ENCODE data around the gene PHLPP1.

Gene PHLPP1

GRCh38 chr18:62984656-62985315, 269.4 kb downstream of the PHLPP1 start (continued):
- no peak for TF ChIP-seq ZNF571 (tag by site-specific recombination; IDR thresholded peaks at IDR 0.05)

- POLR2A ChIA-PET = no interaction called here
Observed at GRCh38 chr18:62986490-62986889, 271.1 kb downstream of the PHLPP1 start.

GRCh38 chr18:62987055-62987830, 271.9 kb downstream of the PHLPP1 start:
- no peaks in the 10 kb centered on the region for H3K4me1 ChIP-seq (ENCODE audit: control insufficient read depth, insufficient read depth, low read length)
- H3K9me3 ChIP-seq (ENCODE audit: control insufficient read depth, insufficient read depth, low read depth, low read length) = no peaks in the 10 kb centered on the region
- H3K27ac ChIP-seq (ENCODE audit: extremely low read depth, low read depth, low read length) = no peak overlapping the region
- POLR2A ChIA-PET = no interaction called here
- no peak overlapping the region for H3K4me3 ChIP-seq (ENCODE audit: low read depth, low read length)
- CTCF ChIA-PET = interaction anchor here (0.6 to 1.5 kb wide), 3 partner anchors 18 to 403 kb away, joined by 3 to 5 read pairs (median 4); partner anchors contain the start of gene PHLPP1
- no peaks in the 10 kb centered on the region for H3K36me3 ChIP-seq (ENCODE audit: control insufficient read depth in 2 of 2, insufficient read depth in 1 of 2, low read length in 2 of 2)
- no peak for TF ChIP-seq PRDM1 (tag by site-specific recombination; IDR thresholded peaks at IDR 0.05)
- no peak for TF ChIP-seq ZBTB49 (tag by site-specific recombination; IDR thresholded peaks at IDR 0.05; ENCODE audit: low read depth)
- no peak for TF ChIP-seq REPIN1 (tag by site-specific recombination; IDR thresholded peaks at IDR 0.05; ENCODE audit: low read depth)
- no peak for TF ChIP-seq ZNF433 (tag by site-specific recombination; IDR thresholded peaks at IDR 0.05; ENCODE audit: low read depth)
- TF ChIP-seq HIC1 (tag by site-specific recombination; IDR thresholded peaks at IDR 0.05) = no peak
- no peak for TF ChIP-seq ZBTB1 (tag by site-specific recombination; IDR thresholded peaks at IDR 0.05)
- TF ChIP-seq ZNF707 (tag by site-specific recombination; IDR thresholded peaks at IDR 0.05) = no peak
- TF ChIP-seq ZNF843 (tag by site-specific recombination; IDR thresholded peaks at IDR 0.05) = no peak
- TF ChIP-seq FEZF1 (tag by site-specific recombination; IDR thresholded peaks at IDR 0.05) = no peak
- TF ChIP-seq ZNF521 (tag by site-specific recombination; IDR thresholded peaks at IDR 0.05) = no peak
- no peak for TF ChIP-seq ZNF747 (tag by site-specific recombination; IDR thresholded peaks at IDR 0.05)
- TF ChIP-seq ZNF350 (tag by site-specific recombination; IDR thresholded peaks at IDR 0.05) = no peak
- no peak for TF ChIP-seq ZNF530 (tag by site-specific recombination; IDR thresholded peaks at IDR 0.05; ENCODE audit: low read depth)
- TF ChIP-seq ZNF121 (tag by site-specific recombination; IDR thresholded peaks at IDR 0.05) = no peak
- no peak for TF ChIP-seq ZSCAN4 (tag by site-specific recombination; IDR thresholded peaks at IDR 0.05)
- TF ChIP-seq ZNF324 (tag by site-specific recombination; IDR thresholded peaks at IDR 0.05) = no peak

More at GRCh38 chr18:62986490-62986889, 271.1 kb downstream of the PHLPP1 start:
- CTCF ChIA-PET = interaction anchor here (0.6 to 1.5 kb wide), 3 partner anchors 17 to 402 kb away, joined by 3 to 5 read pairs (median 4); partner anchors contain the start of gene PHLPP1
- no peak overlapping the region for H3K4me3 ChIP-seq (ENCODE audit: low read depth, low read length)
- no peaks in the 10 kb centered on the region for H3K36me3 ChIP-seq (ENCODE audit: control insufficient read depth in 2 of 2, insufficient read depth in 1 of 2, low read length in 2 of 2)
- H3K9me3 ChIP-seq (ENCODE audit: control insufficient read depth, insufficient read depth, low read depth, low read length) = no peaks in the 10 kb centered on the region
- no peak for TF ChIP-seq ZFP69B (tag by site-specific recombination; IDR thresholded peaks at IDR 0.05)
- no peak for TF ChIP-seq ZNF692 (tag by site-specific recombination; IDR thresholded peaks at IDR 0.05)
- TF ChIP-seq ZNF544 (tag by site-specific recombination; IDR thresholded peaks at IDR 0.05) = no peak
- no peak for TF ChIP-seq ZNF629 (tag by site-specific recombination; IDR thresholded peaks at IDR 0.05)
- no peak for TF ChIP-seq ZNF677 (tag by site-specific recombination; IDR thresholded peaks at IDR 0.05)
- TF ChIP-seq ZNF571 (tag by site-specific recombination; IDR thresholded peaks at IDR 0.05) = no peak
- no peak for TF ChIP-seq OSR2 (tag by site-specific recombination; IDR thresholded peaks at IDR 0.05)
- H3K27ac ChIP-seq (ENCODE audit: extremely low read depth, low read depth, low read length) = no peak overlapping the region
- H3K4me1 ChIP-seq (ENCODE audit: control insufficient read depth, insufficient read depth, low read length) = no peaks in the 10 kb centered on the region
